ENCODE measurements around the gene CYP19A1.

DNA sequence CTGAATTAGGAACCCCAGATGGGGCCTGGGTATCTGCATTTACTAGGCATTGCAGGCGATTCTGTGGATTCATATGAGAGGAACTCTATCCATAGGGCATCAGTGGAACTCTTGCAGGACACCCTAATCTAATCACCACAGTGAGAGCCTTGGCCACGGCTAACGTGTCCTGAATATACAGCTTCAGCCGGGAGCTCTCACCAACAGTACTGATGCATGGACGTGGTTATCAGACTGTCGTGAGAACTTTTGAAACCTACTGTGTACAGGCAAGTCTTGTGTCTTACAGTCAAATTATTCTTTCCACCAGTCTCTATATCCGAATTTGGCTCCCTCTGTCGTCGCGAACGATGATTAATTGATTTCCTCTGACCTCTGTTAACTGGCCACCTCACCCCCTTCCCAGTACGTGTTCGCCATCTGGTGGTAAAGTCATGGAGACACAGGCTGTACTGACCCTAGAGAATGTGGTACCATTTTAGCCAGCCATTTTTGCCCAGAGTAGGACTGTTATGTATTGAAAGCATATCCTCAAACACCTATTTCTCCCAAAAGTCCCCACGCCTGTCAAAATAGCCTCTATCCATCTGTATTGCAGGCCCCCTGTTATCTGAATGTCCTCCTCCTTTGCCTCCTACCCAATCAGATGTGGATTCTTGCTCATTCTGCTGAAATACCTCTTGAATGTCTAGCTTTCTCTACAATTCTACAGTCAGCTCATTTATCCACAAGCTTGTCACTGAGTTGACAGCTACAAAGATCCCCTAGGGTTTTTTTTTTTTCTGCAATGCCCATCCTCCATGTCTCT is 42.8 kb upstream of the CYP19A1 start:
- no peak for TF ChIP-seq POLR2A (IDR thresholded peaks at IDR 0.05; ENCODE audit: low read length)
- TF ChIP-seq GATA1 (IDR thresholded peaks at IDR 0.05; ENCODE audit: low read depth, low read length): no peak

Measured in erythroblast (primary cell).